HG03457 (cell line): ENCODE data around the gene BPIFB2.
"Not testable (repeated sequence)": the region's sequence is repeated elsewhere in the genome, so short reads cannot be mapped to it uniquely, and the experiment has no call there.

Experiments
- ATAC-seq: cut with Tn5 transposase; IDR thresholded peaks from one replicate; pipeline ENCODE4 v1.9.1; 2021; ENCODE audit warnings: moderate number of reproducible peaks; ENCODE audit not compliant: unreplicated experiment

BPIFB2 gene

DNA sequence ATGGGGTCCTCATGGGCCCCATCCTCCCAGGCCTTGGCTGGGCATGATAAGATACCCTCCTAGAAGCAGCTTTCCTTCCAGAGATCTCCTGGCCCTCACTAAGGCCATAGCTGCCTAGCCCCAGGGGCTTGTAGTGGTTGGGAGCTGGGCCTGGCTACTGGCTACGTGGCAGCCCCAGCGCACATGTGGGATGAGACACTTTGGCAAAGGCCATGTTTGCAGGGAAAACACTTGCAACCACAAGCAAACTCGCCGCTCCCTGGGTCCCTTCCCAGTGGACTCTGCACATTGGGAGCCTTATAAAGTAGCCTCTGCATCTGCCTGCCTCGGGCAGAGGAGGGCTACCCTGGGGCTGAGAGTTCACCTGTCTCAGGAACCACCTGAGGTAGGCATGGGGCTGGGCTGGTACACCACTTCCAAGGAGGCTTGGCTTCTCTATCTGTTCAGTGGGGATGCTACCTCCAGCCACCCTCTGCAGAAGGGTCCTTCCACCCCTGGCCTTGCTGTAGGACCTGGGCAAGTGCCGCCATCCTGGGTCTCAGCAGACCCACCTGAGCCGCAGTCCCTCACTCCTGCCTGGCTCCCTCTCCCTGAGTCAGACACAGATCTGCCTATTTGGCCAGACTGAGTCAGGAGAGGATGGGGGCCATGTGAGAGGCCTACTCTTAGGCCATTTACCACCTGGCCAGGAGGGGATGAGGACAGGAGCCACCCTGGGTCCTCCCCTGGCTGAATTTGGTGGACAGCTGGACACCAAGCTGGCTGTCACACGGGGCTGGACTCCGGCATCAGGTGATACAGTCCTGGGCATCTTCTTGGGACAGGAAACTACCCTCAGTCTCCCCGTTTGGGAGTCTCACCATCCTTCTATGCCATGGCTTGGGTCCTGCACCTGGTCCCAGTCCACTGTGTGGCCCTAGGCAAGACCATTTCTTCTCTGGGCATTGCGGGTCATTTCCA is at the start of gene BPIFB2:
BPIFB2 (plus strand) TSS at position 329 of the 960 bp plus-strand sequence. CDS start 871 bp downstream, outside the sequence.
- ATAC-seq: no peak

DNA sequence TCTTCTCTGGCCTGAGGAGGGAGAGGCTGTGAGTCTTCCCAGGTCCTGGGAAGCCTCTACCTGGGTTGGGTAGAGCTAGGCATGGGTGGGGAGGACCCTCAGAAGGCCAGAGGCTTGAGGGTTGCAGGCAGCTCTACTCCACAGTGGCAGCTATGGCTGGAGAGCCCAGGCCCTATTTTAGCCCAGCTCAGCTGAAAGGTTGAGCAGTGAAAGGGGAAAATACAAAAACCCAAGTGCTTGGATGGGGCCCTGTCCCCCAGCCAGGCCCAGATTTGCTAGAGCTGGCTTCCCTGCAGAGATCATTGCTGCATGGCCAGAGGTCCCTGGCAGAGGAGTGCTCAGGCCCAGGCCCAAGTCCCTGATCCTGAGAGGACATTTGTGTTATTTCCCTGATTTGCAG is 48.9 kb upstream of the BPIFB2 start:
- ATAC-seq: no peak

- ATAC-seq: no peak
Measured at GRCh38 chr20:32959351-32960221, 47.9 kb upstream of the BPIFB2 start.

DNA sequence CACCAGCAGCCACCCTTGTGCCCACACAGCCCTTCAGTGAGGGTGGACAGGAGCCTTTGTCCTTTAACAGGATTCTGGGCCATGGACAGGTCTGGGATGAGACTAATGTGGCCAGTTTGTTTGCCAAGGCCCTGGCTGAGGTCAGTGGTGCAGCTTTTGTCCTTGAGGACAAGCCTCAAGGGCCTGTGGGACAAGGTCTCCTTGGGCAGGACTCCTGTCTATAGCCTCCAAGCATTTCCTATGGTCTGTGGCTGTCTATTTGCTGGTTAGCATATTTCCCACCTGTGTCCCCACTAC is 47.3 kb upstream of the BPIFB2 start:
- no peak for ATAC-seq

DNA sequence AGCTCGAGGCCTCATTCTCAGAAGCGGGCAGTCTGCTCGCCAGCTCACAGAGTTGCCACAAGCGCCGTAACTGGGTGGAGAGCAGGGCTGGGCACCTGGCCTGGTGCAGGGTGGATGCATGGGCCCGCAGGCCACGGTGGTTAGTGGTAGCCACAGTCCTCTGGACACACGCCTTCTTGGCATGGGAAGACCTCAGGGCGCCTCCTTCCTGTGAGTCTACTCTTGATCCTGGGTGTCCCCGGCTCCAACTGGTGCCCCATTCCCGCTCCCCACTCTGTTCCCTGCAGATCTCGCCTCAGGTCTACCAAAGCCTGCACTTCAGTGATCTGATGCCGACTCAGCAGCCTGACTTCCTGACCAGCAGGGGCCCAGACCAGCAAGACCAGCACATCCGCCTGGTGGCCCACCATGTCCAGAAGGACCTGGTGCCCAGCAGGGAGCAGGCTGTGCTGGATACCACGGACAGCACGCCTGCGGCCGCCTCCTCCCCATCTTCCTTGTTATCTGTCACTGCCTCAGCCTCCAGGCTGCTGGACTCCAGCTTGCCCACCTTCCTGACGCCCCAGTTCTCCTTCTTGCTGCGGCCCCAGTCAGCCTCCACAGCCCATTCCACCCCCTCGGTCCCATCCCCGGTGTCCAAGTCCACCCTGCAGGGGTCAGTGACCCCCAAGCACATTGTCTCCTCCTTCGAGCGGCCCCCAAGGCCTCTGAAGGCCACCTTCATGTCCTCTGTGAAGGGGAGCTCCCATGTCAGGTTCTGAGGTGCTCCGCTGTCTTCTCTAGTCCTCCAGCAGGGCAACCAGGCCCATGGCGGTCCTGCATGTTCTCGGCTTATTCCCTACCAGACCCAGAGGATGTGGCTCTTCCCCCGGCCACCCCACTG is 46.4 kb upstream of the BPIFB2 start:
- ATAC-seq: no peak

GRCh38 chr20:32962053-32962452 is 45.5 kb upstream of the BPIFB2 start:
- no peak for ATAC-seq

DNA sequence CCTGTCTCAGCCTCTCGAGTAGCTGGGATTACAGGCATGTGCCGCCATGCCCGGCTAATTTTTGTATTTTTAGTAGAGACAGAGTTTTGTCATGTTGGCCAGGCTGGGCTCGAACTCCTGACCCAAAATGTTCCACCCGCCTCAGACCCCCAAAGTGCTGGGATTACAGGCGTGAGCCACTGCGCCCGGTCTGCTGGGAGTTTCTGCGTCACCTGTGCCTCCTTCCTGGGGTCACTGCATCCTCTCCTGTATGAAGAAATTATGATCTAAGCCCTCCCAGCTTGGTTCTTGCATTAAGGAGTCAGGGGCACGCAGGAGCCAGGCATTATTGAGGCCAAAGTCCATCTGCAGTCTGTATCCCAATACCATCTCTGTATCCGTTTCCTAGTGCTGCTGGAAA is 44.9 kb upstream of the BPIFB2 start:
- ATAC-seq: not testable (repeated sequence)

DNA sequence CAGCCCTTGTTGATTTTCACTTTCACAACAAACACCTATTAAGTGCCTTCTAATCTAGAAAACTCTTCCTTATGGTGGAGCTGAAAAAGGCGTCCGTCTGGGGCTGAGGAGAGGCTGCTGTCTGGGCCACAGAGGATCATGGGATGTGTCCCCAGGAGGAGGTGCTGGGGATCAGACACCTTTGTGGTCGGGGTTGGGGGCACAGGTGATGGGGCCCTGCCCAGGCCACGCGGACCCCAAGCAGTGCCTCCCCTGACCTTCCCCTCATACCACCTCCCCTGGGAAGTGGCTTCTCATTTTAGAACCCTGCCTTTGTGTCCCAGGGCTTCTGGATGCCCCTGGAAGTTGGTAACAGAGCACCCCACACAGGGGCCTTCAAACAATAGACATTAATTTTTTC is 44.3 kb upstream of the BPIFB2 start:
- ATAC-seq: no peak

DNA sequence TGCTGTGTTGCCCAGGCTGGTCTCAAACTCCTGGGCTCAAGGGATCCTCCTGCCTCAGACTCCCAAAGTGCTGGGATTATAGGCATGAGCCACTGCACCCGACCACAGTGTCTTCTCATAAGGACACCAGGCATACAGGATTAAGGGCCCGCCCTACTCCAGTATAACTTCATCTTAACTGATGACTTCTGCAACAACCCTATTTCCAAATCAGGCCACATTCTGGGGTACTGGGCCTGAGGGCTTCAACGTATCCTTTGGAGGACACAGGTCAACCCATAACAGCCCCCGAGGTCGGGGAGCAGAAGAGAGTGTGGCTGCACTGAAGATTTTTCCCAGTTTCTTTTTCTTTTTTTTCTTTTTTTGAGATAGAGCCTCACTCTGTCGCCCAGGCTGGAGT is 42.9 kb upstream of the BPIFB2 start:
- no peak for ATAC-seq

- no peak for ATAC-seq
Measured at GRCh38 chr20:32965115-32965514, 42.4 kb upstream of the BPIFB2 start.

- ATAC-seq: no peak
Measured at GRCh38 chr20:32965581-32966373, 41.7 kb upstream of the BPIFB2 start.

- no peak for ATAC-seq
Measured at GRCh38 chr20:32966382-32966781, 41.1 kb upstream of the BPIFB2 start.

DNA sequence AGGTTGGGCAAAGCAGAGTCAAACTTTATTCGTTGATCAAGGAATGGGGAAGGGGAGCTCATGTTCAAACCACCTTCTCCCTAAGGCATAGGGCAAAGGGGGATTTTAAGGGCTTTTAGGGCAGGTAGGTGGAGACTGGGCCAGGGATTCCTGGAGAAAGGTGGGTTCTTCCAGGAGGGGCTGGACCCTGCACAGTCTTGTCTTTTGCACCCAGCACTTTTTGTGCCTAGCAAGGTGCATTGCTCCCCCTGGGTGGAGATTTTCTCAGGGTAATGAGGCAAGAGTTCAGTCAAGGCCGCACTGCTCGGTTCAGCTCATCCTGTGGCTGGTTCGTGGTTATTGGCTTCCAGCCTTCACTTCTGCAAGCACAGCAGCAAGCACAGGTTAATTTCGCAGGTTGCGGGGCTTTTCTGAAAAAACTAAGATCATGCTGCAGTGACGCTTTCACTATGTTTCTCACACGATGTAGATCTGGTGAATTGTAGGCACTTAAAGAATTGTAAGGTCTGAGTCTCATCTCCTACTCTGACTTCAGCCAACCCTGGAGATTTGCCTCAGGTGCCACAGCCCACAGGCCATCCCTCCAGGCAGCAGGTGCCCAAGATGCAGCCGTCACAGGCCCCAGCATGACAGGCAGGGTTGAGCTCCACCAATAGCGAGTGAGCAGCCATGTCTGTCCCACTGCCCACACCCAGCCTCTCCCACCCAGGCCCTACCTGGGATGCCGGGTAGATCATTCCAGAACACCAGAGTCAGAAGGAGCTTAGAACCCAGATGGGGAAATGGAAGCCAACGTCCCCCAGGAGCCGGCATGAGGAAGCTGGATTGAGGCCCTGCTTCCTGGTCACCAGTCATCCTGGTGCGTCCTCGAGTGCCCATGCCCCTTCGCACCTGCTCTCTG is 40.4 kb upstream of the BPIFB2 start:
- no peak for ATAC-seq

DNA sequence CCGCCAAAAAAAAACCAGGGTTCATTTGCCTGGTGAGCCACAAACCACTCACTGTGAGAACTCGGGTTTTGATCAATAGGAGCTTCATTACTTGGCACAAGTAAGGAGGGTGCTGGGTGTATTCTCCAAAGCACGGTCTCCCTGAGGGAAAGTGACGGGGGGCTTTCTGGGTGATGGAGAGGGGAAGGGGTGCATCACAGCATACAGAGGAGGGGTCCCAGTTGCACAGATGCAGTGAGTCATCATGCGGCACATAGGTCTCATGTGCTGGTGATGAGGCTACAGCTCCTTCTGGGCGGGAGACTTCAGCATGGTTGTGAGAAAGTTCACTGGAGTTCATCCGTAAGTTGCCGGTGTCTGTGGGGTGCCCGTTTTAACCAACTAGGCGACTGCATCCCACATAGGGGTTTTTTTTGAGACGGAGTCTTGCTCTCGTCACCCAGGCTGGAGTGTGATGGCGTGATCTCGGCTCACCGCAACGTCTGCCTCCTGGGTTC is 39.5 kb upstream of the BPIFB2 start:
- no peak for ATAC-seq

- no peak for ATAC-seq
Measured at GRCh38 chr20:32968478-32969241, 38.8 kb upstream of the BPIFB2 start.

GRCh38 chr20:32969356-32970114 is 38.0 kb upstream of the BPIFB2 start:
- no peak for ATAC-seq
